Activated T-cell treated with anti-CD3 and anti-CD28 coated beads for 1 hour (primary cell): ENCODE results near the gene INTS12.
"Not testable (repeated sequence)": the region's sequence is repeated elsewhere in the genome, so short reads cannot be mapped to it uniquely, and the experiment has no call there.

Experiments
- DNase-seq: peaks from one replicate; pipeline ENCODE4 v3.0.0-alpha.2; 2020; ENCODE audit warnings: low read depth

The INTS12 gene

GRCh38 chr4:105708181-105709080, at the start of gene INTS12, which contains the start of gene GSTCD:
INTS12 (minus strand) TSS chr4:105708689; CDS start chr4:105700005, 8,684 bp downstream.
GSTCD (plus strand) TSS chr4:105708784; CDS start chr4:105717614, 8,830 bp downstream.
- peak; percentile 81 for DNase-seq

- no peak for DNase-seq
These were observed 46.9 kb upstream of the INTS12 start for GRCh38 chr4:105755375-105755774.

GRCh38 chr4:105753361-105753760, 44.9 kb upstream of the INTS12 start:
- DNase-seq, result no peak

- no peak for DNase-seq
These were observed 43.3 kb upstream of the INTS12 start for GRCh38 chr4:105751718-105752299.

GRCh38 chr4:105748222-105748621, 39.7 kb upstream of the INTS12 start:
- no peak for DNase-seq

- no peak for DNase-seq
These were observed 33.1 kb upstream of the INTS12 start for GRCh38 chr4:105741548-105741947.

- DNase-seq, result not testable (repeated sequence)
These were observed 26.7 kb upstream of the INTS12 start for GRCh38 chr4:105735217-105735616.

- not testable (repeated sequence) for DNase-seq
These were observed 21.4 kb upstream of the INTS12 start for GRCh38 chr4:105729895-105730294.

- no peak for DNase-seq
These were observed 17.1 kb upstream of the INTS12 start for GRCh38 chr4:105725623-105726022.

GRCh38 chr4:105719204-105719603, 10.7 kb upstream of the INTS12 start:
- DNase-seq, result no peak

- no peak for DNase-seq
These were observed 7.3 kb upstream of the INTS12 start for GRCh38 chr4:105715692-105716278.

- no peak for DNase-seq
These were observed 6.4 kb upstream of the INTS12 start for GRCh38 chr4:105714932-105715331.

GRCh38 chr4:105714071-105714521, 5.6 kb upstream of the INTS12 start:
- DNase-seq, result no peak

- DNase-seq, result no peak
These were observed 4.3 kb upstream of the INTS12 start for GRCh38 chr4:105712766-105713165.

GRCh38 chr4:105710678-105711077, 2.2 kb upstream of the INTS12 start:
- DNase-seq, result no peak

GRCh38 chr4:105710012-105710600, 1.6 kb upstream of the INTS12 start:
- no peak for DNase-seq

GRCh38 chr4:105709081-105709450, 577 bp upstream of the INTS12 start:
- no peak for DNase-seq

GRCh38 chr4:105707782-105708180, 708 bp downstream of the INTS12 start:
- DNase-seq, result no peak

- no peak for DNase-seq
These were observed 9.9 kb downstream of the INTS12 start for GRCh38 chr4:105698607-105699006.

- DNase-seq, result not testable (repeated sequence)
These were observed 12.7 kb downstream of the INTS12 start for GRCh38 chr4:105695832-105696231.

- not testable (repeated sequence) for DNase-seq
These were observed 13.7 kb downstream of the INTS12 start for GRCh38 chr4:105694812-105695211.

GRCh38 chr4:105686571-105686970, 21.9 kb downstream of the INTS12 start:
- no peak for DNase-seq
